Left ventricle myocardium superior (tissue), 1 donor: ENCODE measurements around the gene LETM1. TPM values are rescaled to one million over a fixed set of nuclear protein-coding genes. Genes with fewer than 3 reads are reported as not detected.
"Not testable (repeated sequence)": the region's sequence is repeated elsewhere in the genome, so short reads cannot be mapped to it uniquely, and the experiment has no call there.

ENCODE experiments used
- ATAC-seq: fragments of 200-7000 bp; cut with Tn5 transposase; one replicate; pipeline ENCODE4 v1.9.1; 2020; ENCODE audit warnings: mild to moderate bottlenecking, moderate library complexity
- DNase-seq: peaks from one replicate; pipeline ENCODE4 v3.0.0-alpha.2; 2020
- intact Hi-C: fragments of 100-400 bp; cut with micrococcal nuclease; formaldehyde crosslinking; loops from one replicate; pipeline ENCODE4 v1.11.0; 2022
- total RNA-seq: library from RNA; stranded (reverse); fragmentation: NEBNext Ultra II Directional; extraction: Animal tissue kit (Norgen Biotek cat#: 25700); gene quantifications from one replicate; pipeline ENCODE4 v1.2.1, GENCODE V29; 2021
- donor health status: DM: no; HTN: yes; CAD: no; lungs with severe emphysema.

The LETM1 gene
- total RNA-seq, 1 donor from 2014 or later: 46.2 TPM

GRCh38 chr4:1856943-1857699 is 1.2 kb upstream of the LETM1 start:
- ATAC-seq (peak; percentile 21), DNase-seq (peak; percentile 56)
- intact Hi-C loops: no loop called here

DNA sequence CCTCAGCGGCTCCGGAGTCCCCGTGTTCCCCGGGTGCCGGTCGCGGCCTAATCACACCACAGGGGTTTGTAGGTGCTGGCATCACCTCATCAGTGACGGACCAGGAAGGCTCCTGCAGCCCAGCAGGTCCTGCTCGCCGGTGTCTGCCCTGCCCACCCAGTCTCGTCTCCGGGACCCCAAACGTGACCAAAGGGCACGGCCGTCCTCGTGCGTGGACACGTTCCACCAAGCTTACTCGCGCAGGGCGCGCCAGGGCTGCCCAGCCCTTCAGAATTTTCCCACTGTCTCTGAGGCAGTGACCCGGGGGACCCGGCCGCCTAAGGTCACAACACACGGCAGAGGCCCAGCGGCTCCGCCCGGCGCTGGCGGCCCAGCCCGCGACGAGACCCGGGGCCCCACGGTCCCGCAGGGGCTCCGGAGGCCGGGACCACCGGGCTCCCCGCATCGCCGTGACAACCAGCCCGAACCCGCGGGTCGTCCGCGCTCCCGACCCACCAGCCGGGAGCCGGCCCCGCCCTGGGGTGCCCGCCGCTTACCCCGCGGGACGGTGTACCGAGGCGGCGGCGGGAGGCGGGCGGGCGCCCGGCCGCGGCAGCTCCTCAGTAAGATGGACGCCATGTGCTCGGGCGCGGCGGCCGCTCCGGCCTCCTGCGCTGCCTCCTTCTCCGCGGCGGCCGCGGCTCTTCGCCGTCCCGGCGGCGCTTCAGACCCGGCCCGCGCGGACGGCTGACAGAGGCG is 454 bp downstream of the LETM1 start:
- DNase-seq: peak; percentile 68
- intact Hi-C loops: no loop called here
- peak; percentile 13 for ATAC-seq

DNA sequence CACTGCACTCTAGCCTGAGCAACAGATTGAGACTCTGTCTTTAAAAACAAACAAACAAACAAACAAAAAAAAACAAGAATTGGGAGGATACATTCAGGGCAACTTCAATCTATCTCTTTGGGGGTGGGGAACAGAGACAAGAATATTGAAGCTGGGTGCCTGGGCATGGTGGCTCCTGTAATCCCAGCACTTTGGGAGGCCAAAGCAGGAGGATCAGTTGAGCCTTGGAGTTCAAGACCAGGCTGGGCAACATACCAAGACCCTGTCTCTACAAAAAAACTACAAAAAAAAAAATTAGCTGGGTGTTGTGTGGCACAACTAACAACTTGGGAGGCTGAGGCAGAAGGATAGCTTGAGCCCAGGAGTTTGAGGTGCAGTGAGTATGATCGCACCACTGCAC is 1.2 kb downstream of the LETM1 start:
- ATAC-seq: no peak
- intact Hi-C loops: no loop called here
- DNase-seq: no peak

DNA sequence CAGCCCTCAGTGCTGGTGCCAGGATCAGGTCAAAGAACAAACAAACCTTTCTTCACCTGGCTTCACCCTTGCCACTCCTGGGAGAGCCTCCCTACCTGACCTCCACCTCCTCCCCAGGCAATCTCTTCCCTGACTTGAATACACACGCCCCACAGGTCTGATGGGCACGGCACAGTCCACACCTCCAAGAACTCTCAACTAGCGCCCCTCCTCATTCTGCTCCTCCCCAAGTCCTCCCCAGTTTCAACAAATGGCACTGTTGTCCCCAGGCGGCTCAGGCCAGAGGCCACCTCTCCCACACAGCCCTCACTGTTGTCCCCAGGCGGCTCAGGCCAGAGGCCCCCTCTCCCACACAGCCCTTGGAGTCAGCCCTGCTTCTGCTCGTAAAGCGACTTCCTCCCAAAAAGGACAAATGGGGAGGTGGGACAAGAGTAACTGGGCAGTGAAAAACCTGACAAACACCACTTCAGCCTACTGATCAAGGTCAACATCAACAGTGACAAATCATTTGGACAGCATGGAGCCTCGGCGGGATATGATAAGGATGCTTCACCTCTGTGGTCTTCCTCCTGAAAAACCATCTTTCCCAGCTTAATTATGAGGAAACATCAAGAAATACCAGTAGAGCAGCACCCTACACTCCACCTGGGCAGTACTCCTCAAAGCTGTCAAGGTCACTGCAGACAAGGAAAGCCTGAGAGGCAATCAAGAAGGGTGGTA is 2.9 kb downstream of the LETM1 start:
- intact Hi-C loops: no loop called here
- DNase-seq (no peak), ATAC-seq (no peak)

DNA sequence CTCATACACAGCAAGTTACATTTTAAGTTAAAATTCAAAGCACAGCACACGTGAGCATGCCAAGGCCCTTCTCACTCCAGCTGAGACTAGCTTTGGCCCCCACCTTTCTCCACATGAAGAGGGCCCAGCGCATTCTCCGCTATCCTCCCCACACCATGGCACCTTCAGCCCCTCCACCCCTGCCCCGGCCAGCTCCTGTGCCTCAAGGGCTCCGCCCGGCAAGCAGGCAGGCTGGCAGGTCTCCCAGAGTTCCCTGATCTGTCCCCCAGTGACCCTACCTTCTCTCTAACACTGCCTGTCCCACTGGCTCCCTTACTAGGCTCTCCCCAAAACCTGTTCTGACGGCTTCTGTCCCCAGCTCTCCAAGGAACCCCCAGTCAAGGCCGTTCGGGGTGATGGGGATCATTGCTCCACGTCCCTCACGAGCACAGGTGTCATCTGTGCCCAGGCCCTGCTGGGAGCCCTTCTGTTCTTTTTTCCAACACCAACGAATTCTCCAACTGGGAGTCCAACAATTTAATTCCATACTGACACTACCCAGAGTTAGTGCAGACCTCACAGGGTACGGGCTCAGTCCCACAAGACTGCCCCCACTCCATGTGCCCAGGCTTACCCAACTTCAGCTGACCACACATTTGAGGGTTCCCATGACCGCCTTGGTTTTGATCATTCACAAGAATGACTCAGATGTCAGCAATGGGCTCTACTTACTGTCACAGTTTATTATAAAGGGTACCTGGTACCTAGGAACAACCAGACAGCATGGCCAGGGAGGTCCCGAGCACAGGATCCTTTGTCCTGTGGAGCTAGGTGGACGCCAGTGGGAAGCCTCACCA is 4.2 kb downstream of the LETM1 start:
- DNase-seq (peak; percentile 80), ATAC-seq (peak; percentile 42)
- intact Hi-C loops: no loop called here

GRCh38 chr4:1851160-1851559 is 4.8 kb downstream of the LETM1 start:
- DNase-seq (no peak), ATAC-seq (peak; percentile 22)
- intact Hi-C loops: no loop called here

- intact Hi-C loops: no loop called here
- DNase-seq (no peak), ATAC-seq (no peak)
Observed at GRCh38 chr4:1850276-1850675, 5.7 kb downstream of the LETM1 start.

DNA sequence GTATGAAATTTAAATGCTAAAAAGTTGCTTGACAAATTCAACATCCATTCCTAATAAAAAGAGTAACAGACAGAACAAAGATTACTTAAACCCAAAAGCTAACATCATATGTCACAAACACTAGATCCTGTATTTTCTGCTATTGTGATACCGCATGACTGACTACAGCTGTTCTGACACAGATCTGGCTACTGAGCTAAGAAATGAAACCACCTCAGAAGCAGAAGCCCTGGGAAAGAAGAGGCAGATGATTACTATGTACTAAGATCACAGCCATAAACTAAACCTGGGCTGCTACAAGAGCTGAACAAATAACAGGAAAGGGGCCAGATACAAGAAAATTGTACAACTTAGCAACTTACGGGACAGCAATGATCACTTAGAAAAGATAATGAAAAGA is 9.4 kb downstream of the LETM1 start:
- intact Hi-C loops: no loop called here
- DNase-seq (no peak), ATAC-seq (no peak)

GRCh38 chr4:1844618-1845017 is 11.3 kb downstream of the LETM1 start:
- intact Hi-C loops, DNase-seq, ATAC-seq: not testable (repeated sequence)

DNA sequence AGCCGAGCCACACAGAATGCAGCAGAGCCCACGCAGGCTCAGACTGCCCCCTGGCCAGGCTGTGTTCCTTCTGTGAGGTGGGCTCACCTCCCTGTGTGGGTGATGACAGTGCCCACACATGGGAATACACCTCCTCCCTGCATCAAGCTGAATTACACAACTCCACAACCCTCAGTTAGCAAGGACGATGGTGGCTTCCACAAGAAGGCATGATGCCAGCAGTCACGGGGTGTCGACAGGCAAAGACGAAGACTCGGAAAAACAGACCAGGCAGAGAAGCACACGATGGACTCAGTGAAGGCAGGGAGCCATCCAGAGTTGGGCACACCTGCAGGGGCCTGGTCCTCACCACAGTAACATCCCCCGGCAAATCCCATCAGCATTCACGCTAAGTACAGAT is 12.1 kb downstream of the LETM1 start:
- ATAC-seq (peak; percentile 87), DNase-seq (peak; percentile 73)
- intact Hi-C loops: no loop called here

DNA sequence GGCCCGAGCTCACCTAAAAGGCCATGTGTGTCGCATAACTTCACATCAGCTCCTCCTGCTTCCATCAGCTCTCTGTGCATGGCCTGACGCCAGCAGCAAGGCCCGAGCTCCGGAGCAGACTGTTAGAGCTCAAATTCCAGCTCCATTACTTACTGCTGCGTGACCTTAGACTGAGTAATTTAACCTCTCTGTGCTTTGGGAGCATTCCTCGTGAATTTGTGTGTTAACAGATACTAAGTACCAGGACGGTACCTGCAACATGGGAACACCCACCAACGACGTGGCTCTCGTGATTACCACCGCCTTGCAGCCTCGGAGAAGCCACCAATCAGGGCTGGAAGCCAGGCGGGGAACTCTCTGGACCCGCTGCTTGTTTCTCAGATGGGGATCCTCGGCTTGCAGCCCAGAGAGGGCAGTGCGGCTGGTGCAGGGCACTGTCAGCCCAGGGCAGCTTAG is 12.9 kb downstream of the LETM1 start:
- intact Hi-C loops: no loop called here
- DNase-seq: peak; percentile 67

GRCh38 chr4:1842339-1842895 is 13.5 kb downstream of the LETM1 start:
- ATAC-seq (peak; percentile 5), DNase-seq (no peak)
- intact Hi-C loops: no loop called here

More for the DNA sequence above, 12.9 kb downstream of the LETM1 start:
- ATAC-seq: peak; percentile 69

DNA sequence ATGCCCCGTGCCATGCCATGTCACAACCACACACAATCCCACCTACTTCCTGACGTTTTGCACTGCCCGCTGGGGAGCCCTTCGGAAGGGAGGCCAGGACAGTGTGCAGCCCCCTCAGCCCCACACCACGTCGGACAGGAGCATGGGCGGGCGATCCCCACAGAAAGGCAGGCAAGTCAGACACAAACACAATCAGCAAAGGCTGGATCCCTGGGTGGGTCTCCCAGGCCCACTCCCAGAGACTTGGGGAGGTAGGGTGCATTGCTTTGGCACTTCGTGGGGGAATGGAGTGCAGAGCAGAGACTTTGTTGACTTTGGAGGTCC is 14.1 kb downstream of the LETM1 start:
- DNase-seq: no peak
- ATAC-seq: no peak
- intact Hi-C loops: no loop called here

GRCh38 chr4:1841201-1841886 is 14.6 kb downstream of the LETM1 start:
- intact Hi-C loops: no loop called here

GRCh38 chr4:1839282-1839681 is 16.7 kb downstream of the LETM1 start:
- ATAC-seq: no peak
- no peak for DNase-seq
- intact Hi-C loops: no loop called here

More at GRCh38 chr4:1841201-1841886, 14.6 kb downstream of the LETM1 start:
- DNase-seq (no peak), ATAC-seq (no peak)

- ATAC-seq (no peak), DNase-seq (no peak)
- intact Hi-C loops: no loop called here
Observed at GRCh38 chr4:1837069-1837468, 18.9 kb downstream of the LETM1 start.

DNA sequence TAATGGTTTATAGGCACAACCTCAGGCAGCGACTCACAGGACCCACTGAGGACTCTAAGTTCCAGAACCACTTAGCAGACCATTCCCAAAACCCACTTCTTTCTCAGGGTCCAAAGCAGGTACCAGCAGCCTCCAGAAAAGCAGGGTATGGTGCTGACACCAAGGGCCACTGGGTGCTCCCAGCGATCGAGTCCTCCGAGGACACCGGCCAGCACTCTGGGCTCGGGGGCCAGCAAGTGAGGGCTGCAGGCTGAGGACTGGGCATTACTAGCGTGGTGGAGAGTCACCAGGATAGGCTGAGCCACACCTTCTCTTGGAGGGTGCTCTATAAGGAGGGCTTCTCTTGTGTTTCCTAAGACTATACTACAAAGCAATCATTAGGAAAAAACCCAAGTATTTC is 19.3 kb downstream of the LETM1 start:
- DNase-seq: no peak
- ATAC-seq: no peak
- intact Hi-C loops: no loop called here

DNA sequence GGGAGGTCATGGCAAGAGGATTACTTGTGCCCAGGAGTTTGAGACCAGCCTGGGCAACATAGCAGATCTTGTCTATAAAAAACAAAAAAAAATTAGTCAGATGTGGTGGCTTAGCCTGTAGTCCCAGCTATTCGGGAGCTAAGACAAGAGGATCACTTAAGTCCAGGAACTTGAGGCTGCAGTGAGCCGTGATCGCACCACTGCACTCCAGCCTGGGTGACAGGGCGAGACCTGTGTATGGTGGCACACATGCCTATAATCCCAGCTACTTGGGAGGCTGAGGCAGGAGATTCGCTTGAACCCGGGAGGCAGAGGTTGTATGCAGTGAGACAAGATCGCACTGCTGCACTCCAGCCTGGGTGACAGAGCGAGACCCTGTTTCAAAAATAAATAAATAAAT is 20.1 kb downstream of the LETM1 start:
- DNase-seq, ATAC-seq, intact Hi-C loops: not testable (repeated sequence)
